ENCODE measurements around the gene PTCHD1.

PTCHD1 gene

GRCh38 chrX:23366914-23367313 is 32.3 kb downstream of the PTCHD1 start:
- Histone ChIP-seq H3K4me1 (no peaks in the 10 kb centered on the region), H3K4me3 (ENCODE audit: low read depth, low read length) (no peak overlapping the region), H3K27me3 (no peaks in the 10 kb centered on the region), H3K9me3 (no peaks in the 10 kb centered on the region), H3K36me3 (no peaks in the 10 kb centered on the region)
- no peak for DNase-seq
- TF ChIP-seq, protein P1, sequence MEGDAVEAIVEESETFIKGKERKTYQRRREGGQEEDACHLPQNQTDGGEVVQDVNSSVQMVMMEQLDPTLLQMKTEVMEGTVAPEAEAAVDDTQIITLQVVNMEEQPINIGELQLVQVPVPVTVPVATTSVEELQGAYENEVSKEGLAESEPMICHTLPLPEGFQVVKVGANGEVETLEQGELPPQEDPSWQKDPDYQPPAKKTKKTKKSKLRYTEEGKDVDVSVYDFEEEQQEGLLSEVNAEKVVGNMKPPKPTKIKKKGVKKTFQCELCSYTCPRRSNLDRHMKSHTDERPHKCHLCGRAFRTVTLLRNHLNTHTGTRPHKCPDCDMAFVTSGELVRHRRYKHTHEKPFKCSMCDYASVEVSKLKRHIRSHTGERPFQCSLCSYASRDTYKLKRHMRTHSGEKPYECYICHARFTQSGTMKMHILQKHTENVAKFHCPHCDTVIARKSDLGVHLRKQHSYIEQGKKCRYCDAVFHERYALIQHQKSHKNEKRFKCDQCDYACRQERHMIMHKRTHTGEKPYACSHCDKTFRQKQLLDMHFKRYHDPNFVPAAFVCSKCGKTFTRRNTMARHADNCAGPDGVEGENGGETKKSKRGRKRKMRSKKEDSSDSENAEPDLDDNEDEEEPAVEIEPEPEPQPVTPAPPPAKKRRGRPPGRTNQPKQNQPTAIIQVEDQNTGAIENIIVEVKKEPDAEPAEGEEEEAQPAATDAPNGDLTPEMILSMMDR (IDR thresholded peaks at IDR 0.05; ENCODE audit: low read depth, low read length) = no peak

GRCh38 chrX:23369027-23369426 is 34.4 kb downstream of the PTCHD1 start:
- TF ChIP-seq, protein P1 (IDR thresholded peaks at IDR 0.05; ENCODE audit: low read depth, low read length) = no peak

DNA sequence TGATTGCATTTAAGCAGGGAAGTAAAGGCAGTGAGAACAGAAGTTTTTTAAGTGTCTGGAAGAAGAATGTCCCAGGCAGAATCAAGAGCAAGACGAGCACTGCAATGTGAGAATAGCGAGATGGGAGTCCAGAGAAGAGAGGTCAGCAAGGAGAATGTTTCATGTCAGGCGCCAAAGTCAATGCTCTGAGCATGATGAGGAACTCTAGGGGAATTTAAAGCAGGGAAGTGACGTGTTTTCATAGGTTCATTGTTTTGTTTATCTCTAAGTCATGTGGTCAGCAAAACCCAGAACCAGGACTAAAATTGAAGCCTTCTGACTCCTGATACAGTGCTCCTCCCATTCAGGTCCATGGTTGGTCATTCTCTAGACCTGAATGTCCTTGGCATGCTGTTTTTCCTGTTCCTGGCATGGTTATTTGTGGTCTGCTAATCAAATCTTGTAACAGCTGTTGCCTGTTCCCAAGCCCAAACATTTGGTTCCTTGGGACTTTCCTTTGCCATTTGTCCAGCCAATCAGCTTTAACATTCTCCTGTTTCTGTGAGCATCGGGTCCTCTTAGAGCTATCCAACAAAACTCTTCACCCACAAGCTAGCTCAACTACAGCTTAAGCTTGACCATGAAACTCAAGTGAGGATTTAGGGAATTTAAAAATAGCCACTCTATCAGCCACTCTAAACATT is 37.7 kb downstream of the PTCHD1 start:
- no peaks in the 10 kb centered on the region for H3K27me3 ChIP-seq
- H3K4me3 ChIP-seq (ENCODE audit: low read depth, low read length) = no peak overlapping the region
- TF ChIP-seq, protein P1 (IDR thresholded peaks at IDR 0.05; ENCODE audit: low read depth, low read length) = no peak
- no peak for DNase-seq
- no peaks in the 10 kb centered on the region for H3K36me3 ChIP-seq
- no peaks in the 10 kb centered on the region for H3K9me3 ChIP-seq
- H3K4me1 ChIP-seq = no peaks in the 10 kb centered on the region

More at GRCh38 chrX:23369027-23369426, 34.4 kb downstream of the PTCHD1 start:
- Histone ChIP-seq H3K4me3 (ENCODE audit: low read depth, low read length) (no peak overlapping the region), H3K9me3 (no peaks in the 10 kb centered on the region), H3K4me1 (no peaks in the 10 kb centered on the region), H3K27me3 (no peaks in the 10 kb centered on the region), H3K36me3 (no peaks in the 10 kb centered on the region)
- no peak for DNase-seq

DNA sequence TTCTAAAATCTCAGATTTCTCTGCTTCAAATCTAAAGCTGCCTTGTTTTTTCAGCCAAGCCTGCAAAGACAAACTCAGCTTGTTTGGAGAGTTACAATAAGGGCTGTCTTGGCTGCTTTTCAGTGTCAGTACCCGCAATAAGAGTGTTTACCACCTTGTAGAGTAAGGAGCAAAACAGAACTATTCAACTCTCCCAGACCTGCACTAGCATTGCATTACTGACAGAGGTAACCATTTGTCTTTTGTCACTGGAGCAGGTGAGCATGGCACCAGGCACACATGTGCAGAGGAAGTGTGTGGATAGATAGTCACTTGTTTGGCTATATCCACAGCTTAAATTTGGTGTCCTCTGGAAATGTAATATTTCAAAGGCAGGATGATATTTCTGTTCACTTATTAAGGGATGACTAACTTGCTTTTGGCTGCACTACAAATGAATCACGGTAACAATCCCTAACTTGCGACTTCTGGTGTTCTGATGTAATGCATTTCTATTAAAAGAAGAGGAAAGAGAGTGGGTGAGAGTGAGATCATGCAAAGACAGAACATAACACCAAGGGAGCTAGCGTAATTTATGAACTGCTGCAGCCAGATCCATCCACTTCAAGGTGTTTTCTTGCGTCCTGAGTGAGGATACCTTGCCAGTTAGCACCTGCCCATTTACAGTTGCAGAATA is 38.6 kb downstream of the PTCHD1 start:
- H3K4me3 ChIP-seq (ENCODE audit: low read depth, low read length) = no peak overlapping the region
- DNase-seq = no peak
- H3K9me3 ChIP-seq = no peaks in the 10 kb centered on the region
- H3K4me1 ChIP-seq = no peaks in the 10 kb centered on the region
- H3K27me3 ChIP-seq = no peaks in the 10 kb centered on the region
- TF ChIP-seq, protein P1 (IDR thresholded peaks at IDR 0.05; ENCODE audit: low read depth, low read length) = no peak
- H3K36me3 ChIP-seq = no peaks in the 10 kb centered on the region

GRCh38 chrX:23374291-23374690 is 39.6 kb downstream of the PTCHD1 start:
- DNase-seq = no peak
- TF ChIP-seq, protein P1 (IDR thresholded peaks at IDR 0.05; ENCODE audit: low read depth, low read length) = no peak

DNA sequence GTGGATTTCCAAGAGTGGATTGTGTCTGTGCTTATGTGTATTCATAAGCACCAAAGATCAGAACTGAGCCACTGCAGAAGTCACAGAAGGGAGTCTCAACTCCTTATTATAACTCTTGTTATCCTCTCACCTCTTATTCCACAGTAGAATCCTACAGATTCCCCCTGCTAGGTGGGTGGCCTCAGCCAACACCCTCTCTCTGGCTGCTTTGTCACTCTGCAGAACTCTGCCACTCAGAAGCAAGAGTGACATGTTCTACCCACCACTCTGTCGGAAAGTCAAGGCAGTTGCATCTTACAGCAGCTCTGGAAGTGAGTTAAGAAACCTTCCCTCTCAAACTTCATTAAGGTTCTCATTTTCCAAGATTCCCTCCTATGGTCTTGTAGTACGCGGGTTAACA is 41.9 kb downstream of the PTCHD1 start:
- Histone ChIP-seq H3K27me3 (no peaks in the 10 kb centered on the region), H3K4me3 (ENCODE audit: low read depth, low read length) (no peak overlapping the region), H3K36me3 (no peaks in the 10 kb centered on the region), H3K4me1 (no peaks in the 10 kb centered on the region), H3K9me3 (no peaks in the 10 kb centered on the region)
- TF ChIP-seq, protein P1 (IDR thresholded peaks at IDR 0.05; ENCODE audit: low read depth, low read length) = no peak
- DNase-seq = no peak

More at GRCh38 chrX:23374291-23374690, 39.6 kb downstream of the PTCHD1 start:
- Histone ChIP-seq H3K9me3 (no peaks in the 10 kb centered on the region), H3K36me3 (no peaks in the 10 kb centered on the region), H3K4me1 (no peaks in the 10 kb centered on the region), H3K27me3 (no peaks in the 10 kb centered on the region), H3K4me3 (ENCODE audit: low read depth, low read length) (no peak overlapping the region)
